Natural killer cell (primary cell): ENCODE measurements around the gene STOML1. TPM values are rescaled to one million over a fixed set of nuclear protein-coding genes. Genes with fewer than 3 reads are reported as not detected.
"Not testable (repeated sequence)": the region's sequence is repeated elsewhere in the genome, so short reads cannot be mapped to it uniquely, and the experiment has no call there.

Source experiments
- ATAC-seq, 3 donors: fragments of 150-1000 bp in 2 of 3; fragments of 200-7000 bp in 1 of 3; cut with Tn5 transposase; 1 replicate in 1 of 3; 2 replicates in 2 of 3; pipeline ENCODE4 v1.10.0; 2021; ENCODE audit warnings: mild to moderate bottlenecking in 2 of 3, moderate library complexity in 2 of 3
- DNase-seq, 2 donors: peaks; one replicate each; pipeline versions ENCODE4 v3.0.0 to v3.0.0-alpha.2; 2013 to 2021; ENCODE audit warnings: mixed read lengths in 1 of 2
- H3K27ac ChIP-seq: one replicate; pipeline ENCODE4 v1.5.1; 2013; ENCODE audit warnings: mild to moderate bottlenecking, low read length
- H3K27me3 ChIP-seq: one replicate; pipeline ENCODE4 v1.6.1; 2013; ENCODE audit warnings: low read length; ENCODE audit not compliant: control insufficient read depth, insufficient read depth
- H3K36me3 ChIP-seq: one replicate; pipeline ENCODE4 v1.6.1; 2013; ENCODE audit warnings: low read length; ENCODE audit not compliant: control insufficient read depth, insufficient read depth
- H3K4me1 ChIP-seq: one replicate; pipeline ENCODE4 v1.6.1; 2013; ENCODE audit warnings: low read length; ENCODE audit not compliant: control insufficient read depth, insufficient read depth
- H3K4me3 ChIP-seq: one replicate; pipeline ENCODE4 v1.5.1; 2013; ENCODE audit warnings: low read length
- H3K9me3 ChIP-seq: one replicate; pipeline ENCODE4 v1.6.1; 2013; ENCODE audit warnings: low read length; ENCODE audit not compliant: control insufficient read depth, insufficient read depth
- H3K27ac Mint-ChIP-seq, 2 donors: one replicate each; pipeline ENCODE4 v1.8.0; 2022; ENCODE audit warnings: mild to moderate bottlenecking in 2 of 2, mixed read lengths in 2 of 2, moderate library complexity in 1 of 2
- H3K27me3 Mint-ChIP-seq, 2 donors: one replicate each; pipeline ENCODE4 v1.8.0; 2022; ENCODE audit warnings: low read depth in 2 of 2, mixed read lengths in 2 of 2
- H3K36me3 Mint-ChIP-seq: one replicate; pipeline ENCODE4 v1.8.0; 2022; ENCODE audit warnings: mixed read lengths
- H3K4me1 Mint-ChIP-seq, 2 donors: one replicate each; pipeline ENCODE4 v1.8.0; 2022; ENCODE audit warnings: mixed read lengths in 2 of 2
- H3K4me3 Mint-ChIP-seq: one replicate; pipeline ENCODE4 v1.8.0; 2022; ENCODE audit warnings: mild to moderate bottlenecking, moderate library complexity, mixed read lengths
- H3K9me3 Mint-ChIP-seq, 2 donors: one replicate each; pipeline ENCODE4 v1.8.0; 2022; ENCODE audit warnings: mixed read lengths in 2 of 2
- CTCF ChIP-seq: fragments of 200-600 bp; IDR thresholded peaks from one replicate; pipeline ENCODE4 v1.8.0; 2022; ENCODE audit warnings: antibody characterized with exemption
- whole genome bisulfite sequencing: methylation state at CpG from one replicate; pipeline ENCODE4 v1.1.7; 2013; ENCODE audit warnings: missing lambda C conversion rate; ENCODE audit not compliant: insufficient coverage; 5-methylcytosine and 5-hydroxymethylcytosine counted together
- intact Hi-C: fragments of 100-400 bp; cut with micrococcal nuclease; formaldehyde crosslinking; loops from one replicate; pipeline ENCODE4 v1.14.2; 2022
- total RNA-seq, 4 donors: library from RNA; stranded (reverse); fragments of 120-200 nt in 1 of 4; gene quantifications; one replicate each; pipeline versions ENCODE4 v1.2.3 to v1.2.4, GENCODE V29; 2013 to 2022

The STOML1 gene
- total RNA-seq, 3 donors from 2014 or later (not counting 1 experiment from before 2014, with no cell fraction given), result 5.6 to 8.2 (median 7.0) TPM

- Histone ChIP-seq H3K4me3 (no peak overlapping the region), H3K4me1 (peaks cover 17% of the 10 kb centered on the region), H3K27ac (no peak overlapping the region), H3K36me3 (no peaks in the 10 kb centered on the region), H3K9me3 (no peaks in the 10 kb centered on the region), H3K27me3 (no peaks in the 10 kb centered on the region)
- WGBS, result no CpG with 5 or more reads among the region's 1 CpG
- H3K27me3 Mint-ChIP-seq, result peaks cover 0 to 2% of the 10 kb centered on the region in 2 donors
- H3K4me3 Mint-ChIP-seq, result no peak overlapping the region
- intact Hi-C loops, result no loop called here
- no peak overlapping the region for H3K27ac Mint-ChIP-seq
- H3K4me1 Mint-ChIP-seq, result peaks cover 6 to 13% of the 10 kb centered on the region in 2 donors
- TF ChIP-seq CTCF, result no peak
- DNase-seq (no peak), ATAC-seq (no peak)
- H3K36me3 Mint-ChIP-seq, result no peaks in the 10 kb centered on the region
- no peaks in the 10 kb centered on the region for H3K9me3 Mint-ChIP-seq
Measured at GRCh38 chr15:73941044-73941443, 51.1 kb downstream of the STOML1 start.

GRCh38 chr15:73940061-73940981 is 51.8 kb downstream of the STOML1 start:
- H3K4me3 ChIP-seq, result no peak overlapping the region
- H3K27ac Mint-ChIP-seq, result no peak overlapping the region
- H3K27me3 Mint-ChIP-seq, result no peaks in the 10 kb centered on the region
- no peak overlapping the region for H3K4me3 Mint-ChIP-seq
- no peaks in the 10 kb centered on the region for H3K27me3 ChIP-seq
- 84% methylated on average over 8 of the region's 8 CpGs for WGBS
- TF ChIP-seq CTCF, result no peak
- peaks cover 6 to 13% of the 10 kb centered on the region in 2 donors for H3K4me1 Mint-ChIP-seq
- H3K36me3 ChIP-seq, result no peaks in the 10 kb centered on the region
- no peaks in the 10 kb centered on the region for H3K36me3 Mint-ChIP-seq
- no peaks in the 10 kb centered on the region for H3K9me3 ChIP-seq
- no peak overlapping the region for H3K27ac ChIP-seq
- no peak for ATAC-seq
- DNase-seq, result no peak
- H3K4me1 ChIP-seq, result peaks cover 17% of the 10 kb centered on the region
- intact Hi-C loops, result no loop called here
- H3K9me3 Mint-ChIP-seq, result no peaks in the 10 kb centered on the region

GRCh38 chr15:73939138-73939537 is 53.0 kb downstream of the STOML1 start:
- no peaks in the 10 kb centered on the region for H3K9me3 ChIP-seq
- H3K27me3 ChIP-seq, result no peaks in the 10 kb centered on the region
- Mint-ChIP-seq H3K9me3 (no peaks in the 10 kb centered on the region), H3K36me3 (no peaks in the 10 kb centered on the region), H3K27me3 (no peaks in the 10 kb centered on the region), H3K4me1 (peaks cover 6 to 13% of the 10 kb centered on the region in 2 donors), H3K4me3 (no peak overlapping the region), H3K27ac (no peak overlapping the region)
- H3K36me3 ChIP-seq, result no peaks in the 10 kb centered on the region
- no peak for ATAC-seq
- TF ChIP-seq CTCF, result no peak
- intact Hi-C loops, result no loop called here
- no peak overlapping the region for H3K27ac ChIP-seq
- no peak overlapping the region for H3K4me3 ChIP-seq
- 80% methylated on average over 4 of the region's 4 CpGs for WGBS
- peaks cover 17% of the 10 kb centered on the region for H3K4me1 ChIP-seq
- DNase-seq, result no peak

- peaks cover 6 to 13% of the 10 kb centered on the region in 2 donors for H3K4me1 Mint-ChIP-seq
- H3K9me3 ChIP-seq, H3K36me3 ChIP-seq, H3K36me3 Mint-ChIP-seq, intact Hi-C loops, H3K27me3 Mint-ChIP-seq, H3K4me3 ChIP-seq, H3K27ac Mint-ChIP-seq, H3K27me3 ChIP-seq, H3K27ac ChIP-seq, DNase-seq, ATAC-seq, H3K4me3 Mint-ChIP-seq, H3K9me3 Mint-ChIP-seq: not testable (repeated sequence)
- WGBS, result 96% methylated on average over 8 of the region's 8 CpGs
- peaks cover 17% of the 10 kb centered on the region for H3K4me1 ChIP-seq
Measured at GRCh38 chr15:73938516-73938915, 53.6 kb downstream of the STOML1 start.
